Effector memory CD8-positive, alpha-beta T cell (primary cell): ENCODE results near the gene CLEC10A.
"Not testable (repeated sequence)": the region's sequence is repeated elsewhere in the genome, so short reads cannot be mapped to it uniquely, and the experiment has no call there.

Source experiments
- ATAC-seq: fragments of 150-1000 bp; cut with Tn5 transposase; replicated peaks from 2 replicates; pipeline ENCODE4 v1.10.0; 2021; ENCODE audit warnings: mild to moderate bottlenecking, moderate library complexity
- DNase-seq, 3 experiments: peaks; one replicate each; pipeline ENCODE4 v3.0.0; 2021
- H3K27ac Mint-ChIP-seq, 2 donors: one replicate each; pipeline ENCODE4 v1.8.0; 2022; ENCODE audit warnings: mild to moderate bottlenecking in 2 of 2, mixed read lengths in 2 of 2, moderate library complexity in 2 of 2
- H3K27me3 Mint-ChIP-seq, 2 donors: one replicate each; pipeline ENCODE4 v1.8.0; 2022; ENCODE audit warnings: mixed read lengths in 2 of 2
- H3K36me3 Mint-ChIP-seq: one replicate; pipeline ENCODE4 v1.8.0; 2022; ENCODE audit warnings: mild to moderate bottlenecking, moderate library complexity, mixed read lengths; ENCODE audit not compliant: insufficient read depth
- H3K4me1 Mint-ChIP-seq, 2 donors: one replicate each; pipeline ENCODE4 v1.8.0; 2022; ENCODE audit warnings: low read depth in 2 of 2, mixed read lengths in 2 of 2
- H3K4me3 Mint-ChIP-seq, 2 donors: one replicate each; pipeline ENCODE4 v1.8.0; 2022; ENCODE audit warnings: mild to moderate bottlenecking in 2 of 2, mixed read lengths in 2 of 2, moderate library complexity in 2 of 2
- H3K9me3 Mint-ChIP-seq, 2 donors: one replicate each; pipeline ENCODE4 v1.8.0; 2022; ENCODE audit warnings: mixed read lengths in 2 of 2

Gene CLEC10A

GRCh38 chr17:7100641-7101379 lies 20.8 kb upstream of the CLEC10A start:
- H3K4me1 Mint-ChIP-seq, DNase-seq, H3K27ac Mint-ChIP-seq, H3K9me3 Mint-ChIP-seq, H3K4me3 Mint-ChIP-seq, ATAC-seq, H3K36me3 Mint-ChIP-seq: not testable (repeated sequence)
- H3K27me3 Mint-ChIP-seq, result peaks cover 43 to 55% of the 10 kb centered on the region in 2 donors

GRCh38 chr17:7098802-7099459 lies 18.9 kb upstream of the CLEC10A start:
- Mint-ChIP-seq H3K4me1 (peaks cover 0 to 12% of the 10 kb centered on the region in 2 donors), H3K27me3 (peaks cover 62 to 74% of the 10 kb centered on the region in 2 donors), H3K4me3 (no peak overlapping the region), H3K27ac (no peak overlapping the region), H3K36me3 (no peaks in the 10 kb centered on the region), H3K9me3 (no peaks in the 10 kb centered on the region)
- ATAC-seq, result no peak
- DNase-seq, result no peak

DNA sequence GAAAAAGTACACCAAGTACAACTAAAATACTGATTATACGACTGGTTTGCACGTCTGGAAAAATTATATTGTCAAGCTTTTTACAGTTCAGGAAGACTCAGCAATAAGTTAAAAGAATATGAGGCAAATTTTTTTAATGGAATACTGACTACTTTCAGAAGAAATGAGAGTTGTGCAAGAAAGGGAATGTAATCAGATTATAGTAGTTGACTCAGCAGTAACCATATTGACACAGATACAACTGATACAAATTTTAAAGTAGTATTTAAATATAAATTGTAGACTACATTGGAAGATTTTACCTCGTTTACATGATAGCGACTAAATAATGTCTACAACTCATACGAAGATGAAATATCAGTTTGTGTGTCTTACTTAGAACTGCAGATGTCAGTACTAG lies 17.9 kb upstream of the CLEC10A start:
- DNase-seq, result no peak
- H3K4me1 Mint-ChIP-seq, result peaks cover 0 to 12% of the 10 kb centered on the region in 2 donors
- peaks cover 58 to 69% of the 10 kb centered on the region in 2 donors for H3K27me3 Mint-ChIP-seq
- H3K36me3 Mint-ChIP-seq, result no peaks in the 10 kb centered on the region
- H3K4me3 Mint-ChIP-seq, result no peak overlapping the region
- no peaks in the 10 kb centered on the region for H3K9me3 Mint-ChIP-seq
- no peak for ATAC-seq
- no peak overlapping the region for H3K27ac Mint-ChIP-seq

DNA sequence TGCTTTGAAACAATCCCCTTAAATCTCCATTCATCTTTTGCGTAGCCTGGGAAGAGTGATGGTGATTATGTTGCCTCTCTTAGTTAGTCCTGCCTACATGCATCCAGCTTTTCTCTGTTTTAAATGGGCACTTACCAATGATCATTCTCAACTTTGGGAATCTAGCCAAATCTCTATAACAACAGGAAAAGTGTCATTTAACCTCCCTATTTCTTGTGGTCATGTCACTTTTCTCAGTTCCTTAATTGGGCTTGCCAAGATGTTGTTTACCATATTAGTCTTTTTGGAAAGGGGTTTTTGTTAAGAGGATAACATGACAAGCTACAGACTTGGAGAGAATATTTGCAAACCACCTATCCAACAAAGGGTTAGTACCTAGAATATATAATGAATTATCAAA lies 15.6 kb upstream of the CLEC10A start:
- peaks cover 2% of the 10 kb centered on the region for H3K36me3 Mint-ChIP-seq
- H3K9me3 Mint-ChIP-seq, result no peaks in the 10 kb centered on the region
- no peak overlapping the region for H3K27ac Mint-ChIP-seq
- ATAC-seq (no peak), DNase-seq (no peak)
- peaks cover 47 to 60% of the 10 kb centered on the region in 2 donors for H3K27me3 Mint-ChIP-seq
- no peak overlapping the region for H3K4me3 Mint-ChIP-seq
- H3K4me1 Mint-ChIP-seq, result peaks cover 0 to 12% of the 10 kb centered on the region in 2 donors

DNA sequence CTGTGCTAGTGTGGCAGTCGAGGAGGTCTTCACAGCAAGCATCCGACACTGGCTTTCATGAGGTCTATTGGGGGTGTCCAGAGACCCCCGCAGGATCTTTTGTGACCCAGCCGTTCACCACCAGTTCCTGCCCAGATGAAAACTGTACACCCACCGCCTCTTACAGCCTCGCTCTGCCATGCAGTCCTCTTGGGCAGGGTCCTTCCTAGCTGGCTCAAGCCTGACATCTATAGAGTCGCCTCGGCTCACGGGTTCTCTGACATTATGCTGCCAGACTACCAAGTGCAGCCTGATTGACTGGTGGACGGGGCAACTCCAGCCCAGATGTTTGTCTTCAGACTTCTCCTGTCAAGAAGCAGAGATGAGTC lies 14.6 kb upstream of the CLEC10A start:
- DNase-seq, result no peak
- H3K36me3 Mint-ChIP-seq, result peaks cover 2% of the 10 kb centered on the region
- peaks cover 0 to 12% of the 10 kb centered on the region in 2 donors for H3K4me1 Mint-ChIP-seq
- H3K27me3 Mint-ChIP-seq, result peaks cover 41 to 62% of the 10 kb centered on the region in 2 donors
- H3K4me3 Mint-ChIP-seq, result no peak overlapping the region
- ATAC-seq, result no peak
- H3K9me3 Mint-ChIP-seq, result no peaks in the 10 kb centered on the region
- peak overlapping the region in 1 of 2 donors; percentile 17 for H3K27ac Mint-ChIP-seq

GRCh38 chr17:7091311-7092005 lies 11.4 kb upstream of the CLEC10A start:
- H3K27ac Mint-ChIP-seq, H3K9me3 Mint-ChIP-seq, H3K36me3 Mint-ChIP-seq, H3K4me3 Mint-ChIP-seq, ATAC-seq: not testable (repeated sequence)
- peaks cover 44 to 69% of the 10 kb centered on the region in 2 donors for H3K27me3 Mint-ChIP-seq
- peak in 2 of 3 experiments; percentile 36 to 44 for DNase-seq
- peaks cover under 1 to 12% of the 10 kb centered on the region in 2 donors for H3K4me1 Mint-ChIP-seq

DNA sequence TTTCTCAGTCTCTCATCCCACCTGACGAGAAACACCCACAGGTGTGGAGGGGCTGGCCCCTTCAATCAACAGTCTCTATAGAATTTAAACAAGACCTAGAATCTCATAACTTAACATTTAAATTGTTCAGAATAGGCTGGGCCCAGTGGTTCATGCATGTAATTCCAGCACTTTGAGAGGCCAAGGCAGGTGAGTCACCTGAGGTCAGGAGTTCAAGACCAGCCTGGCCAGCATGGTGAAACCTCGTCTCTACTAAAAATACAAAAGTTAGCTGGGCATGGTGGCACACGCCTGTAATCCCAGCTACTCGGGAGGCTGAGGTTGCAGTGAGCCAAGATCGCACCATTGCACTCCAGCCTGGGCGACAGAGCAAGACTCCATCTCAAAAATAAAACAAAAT lies 9.5 kb upstream of the CLEC10A start:
- H3K4me3 Mint-ChIP-seq, H3K4me1 Mint-ChIP-seq, H3K36me3 Mint-ChIP-seq, H3K27ac Mint-ChIP-seq, ATAC-seq, H3K9me3 Mint-ChIP-seq, DNase-seq: not testable (repeated sequence)
- peaks cover 31 to 58% of the 10 kb centered on the region in 2 donors for H3K27me3 Mint-ChIP-seq

- DNase-seq, H3K9me3 Mint-ChIP-seq, H3K4me3 Mint-ChIP-seq, H3K36me3 Mint-ChIP-seq, H3K27ac Mint-ChIP-seq, ATAC-seq: not testable (repeated sequence)
- H3K4me1 Mint-ChIP-seq, result peaks cover 8 to 13% of the 10 kb centered on the region in 2 donors
- H3K27me3 Mint-ChIP-seq, result peaks cover 23 to 47% of the 10 kb centered on the region in 2 donors
Measured at GRCh38 chr17:7088442-7088841, 8.4 kb upstream of the CLEC10A start.

GRCh38 chr17:7084088-7084487 lies 4.0 kb upstream of the CLEC10A start:
- Mint-ChIP-seq H3K4me1 (peaks cover 30 to 36% of the 10 kb centered on the region in 2 donors), H3K36me3 (peaks cover 3% of the 10 kb centered on the region), H3K9me3 (no peaks in the 10 kb centered on the region), H3K4me3 (peak overlapping the region in 1 of 2 donors; percentile 39), H3K27ac (no peak overlapping the region), H3K27me3 (peaks cover 15 to 26% of the 10 kb centered on the region in 2 donors)
- ATAC-seq, result no peak
- DNase-seq, result no peak

GRCh38 chr17:7083592-7083991 lies 3.5 kb upstream of the CLEC10A start:
- Mint-ChIP-seq H3K4me3 (no peak overlapping the region), H3K9me3 (no peaks in the 10 kb centered on the region), H3K4me1 (peaks cover 30 to 36% of the 10 kb centered on the region in 2 donors), H3K27me3 (peaks cover 15 to 21% of the 10 kb centered on the region in 2 donors), H3K36me3 (peaks cover 3% of the 10 kb centered on the region), H3K27ac (no peak overlapping the region)
- no peak for DNase-seq
- no peak for ATAC-seq

DNA sequence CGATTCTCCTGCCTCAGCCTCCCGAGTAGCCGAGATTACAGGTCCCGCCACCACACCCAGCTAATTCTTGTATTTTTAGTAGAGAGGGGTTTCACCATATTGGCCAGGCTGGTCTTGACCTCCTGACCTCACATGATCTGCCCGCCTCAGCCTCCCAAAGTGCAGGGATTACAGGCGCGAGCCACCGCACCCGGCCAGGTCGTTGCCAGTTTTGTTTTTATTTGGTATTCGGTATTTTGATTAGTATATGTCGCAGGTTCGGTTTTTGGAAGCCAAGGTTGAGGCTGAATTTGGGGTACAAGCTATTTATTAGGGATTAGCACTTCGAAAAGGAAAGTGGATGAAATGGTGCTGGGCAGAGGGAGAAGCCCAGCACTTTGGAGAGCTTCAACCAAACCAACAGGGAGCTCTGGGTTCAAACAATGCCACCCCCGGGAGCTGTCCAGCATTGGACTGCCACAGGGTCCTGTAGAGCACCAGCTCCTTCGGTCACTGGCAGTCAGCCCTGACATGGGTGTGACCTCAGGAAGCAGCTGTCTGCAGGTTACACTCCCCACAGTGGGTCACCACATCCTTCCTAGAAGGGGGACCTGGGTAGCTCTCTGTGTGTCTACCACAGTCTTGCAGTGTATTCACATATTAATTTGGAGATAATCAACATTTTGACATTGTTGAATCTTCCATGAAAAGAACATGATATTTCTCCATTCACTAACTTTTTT lies 1.5 kb upstream of the CLEC10A start:
- peaks cover 36 to 37% of the 10 kb centered on the region in 2 donors for H3K4me1 Mint-ChIP-seq
- H3K27me3 Mint-ChIP-seq, result peaks cover 6 to 8% of the 10 kb centered on the region in 2 donors
- H3K36me3 Mint-ChIP-seq, result no peaks in the 10 kb centered on the region
- DNase-seq (peak; percentile 44 to 53 (median 52)), ATAC-seq (peak; percentile 100)
- peak overlapping the region; percentile 31 to 69 for H3K27ac Mint-ChIP-seq
- H3K9me3 Mint-ChIP-seq, result no peaks in the 10 kb centered on the region
- H3K4me3 Mint-ChIP-seq, result peak overlapping the region; percentile 51 to 64

DNA sequence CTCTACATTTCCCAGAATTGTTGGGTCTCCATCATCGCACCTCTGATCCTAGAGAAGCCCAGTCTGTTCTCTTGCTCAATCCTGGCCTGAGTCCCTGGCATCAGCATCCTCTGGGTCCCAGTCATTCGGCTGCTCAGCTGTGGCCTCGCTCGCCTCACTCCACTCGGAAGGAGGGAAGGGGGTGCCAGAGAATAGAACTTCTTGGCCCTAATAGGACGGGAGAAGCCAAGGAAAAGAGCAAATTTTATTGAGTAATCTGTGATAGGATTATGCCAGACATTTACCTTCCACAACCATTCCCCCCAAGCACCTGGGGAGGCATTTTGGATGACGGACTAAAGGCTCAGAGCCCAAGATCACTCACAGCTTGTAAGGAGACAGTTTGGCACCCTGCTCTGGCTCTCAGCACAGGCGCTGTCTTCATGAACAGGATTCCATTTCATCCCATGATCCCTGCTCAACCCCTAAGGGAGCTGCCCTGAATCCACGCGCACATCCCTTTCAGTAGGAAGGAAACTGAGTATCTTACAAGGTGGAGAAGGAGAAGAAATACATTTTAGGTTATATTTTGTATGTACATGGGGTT lies 498 bp upstream of the CLEC10A start:
- H3K36me3 Mint-ChIP-seq, result no peaks in the 10 kb centered on the region
- no peak for ATAC-seq
- H3K27ac Mint-ChIP-seq, result peak overlapping the region in 1 of 2 donors; percentile 53
- H3K4me3 Mint-ChIP-seq, result no peak overlapping the region
- peaks cover 31 to 37% of the 10 kb centered on the region in 2 donors for H3K4me1 Mint-ChIP-seq
- no peaks in the 10 kb centered on the region for H3K9me3 Mint-ChIP-seq
- no peaks in the 10 kb centered on the region for H3K27me3 Mint-ChIP-seq
- DNase-seq, result no peak

- no peak overlapping the region for H3K27ac Mint-ChIP-seq
- H3K36me3 Mint-ChIP-seq, result no peaks in the 10 kb centered on the region
Measured at GRCh38 chr17:7078711-7079110, 1.3 kb downstream of the CLEC10A start.

More at GRCh38 chr17:7078711-7079110, 1.3 kb downstream of the CLEC10A start:
- Mint-ChIP-seq H3K4me3 (no peak overlapping the region), H3K9me3 (no peaks in the 10 kb centered on the region), H3K4me1 (peaks cover 25 to 32% of the 10 kb centered on the region in 2 donors), H3K27me3 (no peaks in the 10 kb centered on the region)
- no peak for DNase-seq
- ATAC-seq, result no peak
